Activated CD4-positive, alpha-beta T cell treated with anti-CD3 and anti-CD28 coated beads, Interleukin-2, Interleukin-4, amounts not matched to agents 100 ng/mL and 50 ng/mL, durations not matched to agents 16 hours and 8 hours (primary cell): ENCODE measurements around the gene IZUMO4.

Experiments used
- DNase-seq: peaks from one replicate; pipeline ENCODE4 v3.0.0-alpha.2; 2020; ENCODE audit warnings: low spot score

Gene IZUMO4

DNA sequence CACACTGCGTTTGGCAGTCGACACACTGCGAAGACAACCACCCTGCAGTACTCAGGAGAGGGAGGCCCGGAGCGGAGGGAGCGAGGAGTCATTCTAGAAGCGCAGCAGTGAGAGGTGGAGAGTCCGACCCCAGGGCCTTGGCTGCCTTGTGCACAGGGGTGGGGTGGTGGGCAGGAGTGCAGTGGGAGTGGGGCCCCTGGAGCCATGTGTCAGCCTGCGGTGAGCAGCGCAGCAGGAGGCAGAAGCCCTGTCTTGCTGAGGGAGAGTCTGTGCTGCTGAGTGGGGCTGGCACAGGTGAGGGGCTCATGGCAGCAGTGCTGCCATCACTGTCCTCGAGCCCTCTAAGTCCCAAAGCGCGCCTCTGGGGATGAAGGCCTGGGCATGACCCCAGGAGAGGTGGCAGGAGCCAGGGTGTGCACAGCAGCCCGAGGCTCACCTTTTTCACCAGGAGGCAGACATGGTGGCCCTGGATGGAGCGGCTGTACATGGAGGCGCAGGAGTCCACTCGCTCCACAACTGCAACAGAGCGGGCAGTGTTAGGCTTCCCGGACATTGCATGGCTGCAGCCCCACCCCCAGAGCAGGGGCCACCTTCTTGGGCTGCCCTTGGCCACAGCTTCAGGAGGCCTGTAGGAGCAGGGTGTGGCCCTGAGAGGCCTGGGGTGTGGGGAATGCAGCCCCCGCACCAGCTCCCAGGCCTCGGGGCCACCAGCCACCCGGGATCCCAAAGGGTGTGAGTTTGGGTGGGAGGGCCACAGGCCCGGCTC lies 11.7 kb downstream of the IZUMO4 start:
- DNase-seq, result no peak

DNA sequence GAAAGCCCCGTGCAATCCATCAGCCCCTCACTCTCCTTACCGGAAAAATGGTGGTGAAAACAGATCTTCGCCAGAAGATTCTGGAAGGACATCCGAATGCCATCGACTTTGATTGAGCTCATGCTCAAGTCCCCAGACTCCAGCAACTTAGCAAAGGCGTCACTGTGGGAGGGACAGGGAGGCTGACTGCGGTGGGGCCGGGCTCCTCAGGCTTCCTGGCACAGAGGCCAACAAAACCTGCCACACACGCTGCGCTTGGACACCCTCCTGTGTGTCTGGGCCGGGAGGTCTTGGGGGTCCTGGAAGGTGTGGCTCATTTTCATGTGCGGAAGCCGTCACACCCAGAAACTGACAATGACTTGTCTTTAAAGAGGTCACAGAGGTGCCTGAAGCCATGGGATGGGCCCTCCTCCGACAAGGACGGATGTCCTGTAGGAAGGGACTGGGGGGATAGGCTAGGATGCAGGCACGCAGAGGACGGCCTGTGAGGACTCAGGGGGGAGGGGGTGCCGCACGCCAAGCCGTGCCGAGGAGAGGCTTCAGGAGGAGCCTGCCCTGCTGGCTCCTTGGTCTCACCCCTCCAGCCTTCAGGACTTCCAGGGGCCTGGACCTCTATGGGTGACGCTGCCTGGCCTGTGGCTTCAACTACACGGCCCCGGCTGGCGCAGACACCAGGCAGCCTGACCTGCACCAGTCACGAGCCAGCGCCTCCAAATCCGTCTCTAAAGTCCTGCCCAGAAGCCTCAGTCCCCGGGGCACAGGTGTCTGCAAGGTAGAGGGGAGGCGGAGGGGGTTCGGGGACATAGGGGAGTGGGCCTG lies 12.5 kb downstream of the IZUMO4 start:
- no peak for DNase-seq

- no peak for DNase-seq
Observed at GRCh38 chr19:2110822-2111221, 14.1 kb downstream of the IZUMO4 start.

DNA sequence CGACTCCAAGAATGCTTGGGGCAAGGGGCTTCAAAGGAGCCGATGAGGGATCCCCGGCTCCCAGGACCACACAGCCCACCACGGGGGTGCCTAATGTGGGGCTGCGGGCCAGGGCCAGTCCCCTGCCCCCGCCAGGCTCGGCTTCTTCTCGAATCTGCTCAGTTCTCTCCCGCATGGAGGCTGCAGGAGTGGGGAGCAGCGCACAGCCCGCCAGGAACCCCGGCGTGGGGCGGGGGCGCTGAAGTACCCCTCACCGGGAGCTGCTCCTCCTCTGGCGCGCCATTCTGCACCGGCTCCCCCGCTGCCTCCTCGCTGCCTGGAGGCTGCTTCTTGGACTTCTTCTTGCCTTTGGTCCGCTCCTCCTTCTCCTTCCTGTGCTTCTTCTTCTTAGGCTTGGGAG lies 14.7 kb downstream of the IZUMO4 start:
- DNase-seq, result no peak

DNA sequence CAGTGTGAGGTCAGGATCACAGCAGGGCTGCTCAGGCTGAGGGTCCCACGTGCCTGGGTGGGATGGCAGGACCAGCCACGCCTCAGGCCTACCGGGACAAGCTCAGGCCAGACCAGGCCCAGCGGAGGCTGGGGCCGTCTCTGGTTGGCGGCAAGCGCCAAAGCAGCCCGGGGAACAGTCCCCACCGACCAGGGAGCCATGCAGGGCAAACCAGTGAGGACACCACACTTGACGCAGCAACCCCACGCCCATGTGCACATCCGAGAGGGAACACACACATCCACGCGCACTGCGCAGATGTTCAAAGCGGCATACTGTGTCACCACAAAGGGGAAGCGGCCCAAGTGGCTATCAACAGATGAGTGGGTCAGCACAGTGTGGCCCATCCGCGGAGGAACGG lies 15.2 kb downstream of the IZUMO4 start:
- no peak for DNase-seq

- DNase-seq, result no peak
Observed at GRCh38 chr19:2112516-2113320, 16.0 kb downstream of the IZUMO4 start.

- DNase-seq, result no peak
Observed at GRCh38 chr19:2113439-2114211, 16.9 kb downstream of the IZUMO4 start.

GRCh38 chr19:2114218-2114617 lies 17.5 kb downstream of the IZUMO4 start:
- DNase-seq, result no peak

- DNase-seq, result no peak
Observed at GRCh38 chr19:2114821-2115220, 18.1 kb downstream of the IZUMO4 start.

- no peak for DNase-seq
Observed at GRCh38 chr19:2115324-2115723, 18.6 kb downstream of the IZUMO4 start.

DNA sequence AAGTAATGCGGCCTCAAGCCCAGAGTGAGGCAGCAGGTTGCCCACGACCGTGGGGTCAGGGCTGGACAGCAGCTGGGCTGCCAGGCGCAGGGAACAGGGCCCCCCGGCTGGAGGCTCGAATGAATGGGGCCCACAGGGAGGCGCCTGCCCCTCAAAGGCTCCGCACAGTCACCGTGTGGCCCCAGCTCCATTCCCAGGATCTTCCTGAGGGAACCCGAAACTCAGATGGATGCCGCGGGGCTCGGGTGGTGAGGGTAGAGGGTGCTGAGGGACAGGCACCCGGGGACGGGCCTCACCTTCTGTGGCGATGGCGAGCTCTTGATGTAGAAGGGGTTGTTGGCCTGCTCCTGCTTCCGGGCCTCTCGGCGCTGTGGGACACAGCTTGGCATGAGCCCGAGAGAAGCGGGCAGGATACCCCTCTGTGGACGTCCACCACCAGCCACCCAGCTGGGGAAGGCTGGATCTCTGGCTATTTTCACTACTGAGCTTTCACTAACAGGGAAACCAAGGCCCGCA lies 19.3 kb downstream of the IZUMO4 start:
- no peak for DNase-seq

GRCh38 chr19:2116507-2116906 lies 19.8 kb downstream of the IZUMO4 start:
- DNase-seq, result no peak

- DNase-seq, result no peak
Observed at GRCh38 chr19:2117215-2117960, 20.7 kb downstream of the IZUMO4 start.

GRCh38 chr19:2118438-2118837 lies 21.7 kb downstream of the IZUMO4 start:
- no peak for DNase-seq

GRCh38 chr19:2119921-2120785 lies 23.4 kb downstream of the IZUMO4 start:
- no peak for DNase-seq

DNA sequence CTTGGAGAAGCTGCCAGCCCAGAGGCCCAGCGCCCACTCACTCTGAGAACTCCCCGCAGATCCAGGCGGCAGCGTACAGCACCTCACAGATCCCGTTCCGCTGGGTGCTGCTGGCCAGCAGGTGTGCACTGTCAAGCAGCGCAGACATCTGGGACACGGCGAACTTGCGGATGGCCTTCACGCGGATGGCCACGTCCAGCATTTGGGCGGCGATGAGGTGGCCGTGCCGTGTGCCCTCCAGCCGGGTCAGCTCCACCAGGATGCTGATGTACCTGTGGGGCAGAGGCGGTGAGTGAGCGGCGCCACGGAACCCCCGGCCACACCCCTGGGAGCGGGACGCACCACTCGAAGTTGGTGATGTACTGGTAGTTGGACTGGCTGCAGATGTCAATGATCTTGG lies 24.1 kb downstream of the IZUMO4 start:
- no peak for DNase-seq

GRCh38 chr19:2121416-2122051 lies 24.8 kb downstream of the IZUMO4 start:
- no peak for DNase-seq

DNA sequence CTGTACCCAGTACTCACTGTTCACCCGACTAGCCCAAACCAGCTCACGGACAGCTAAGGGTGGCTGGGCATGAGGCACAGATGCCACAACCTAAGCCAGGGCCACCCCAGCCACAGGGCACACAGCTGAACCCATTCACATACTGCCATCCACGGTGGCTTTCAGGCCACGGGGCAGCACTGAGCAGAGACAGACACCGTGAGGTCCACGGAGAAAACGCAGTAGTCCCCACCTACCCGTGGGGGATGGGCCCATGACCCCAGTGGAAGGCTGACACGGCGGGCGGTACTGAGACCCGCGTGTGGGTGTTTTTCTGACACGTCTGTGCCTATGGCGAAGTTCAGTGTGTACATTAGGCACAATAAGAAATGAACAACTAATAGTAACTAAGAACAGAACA lies 25.5 kb downstream of the IZUMO4 start:
- DNase-seq, result no peak

- no peak for DNase-seq
Observed at GRCh38 chr19:2122982-2123381, 26.3 kb downstream of the IZUMO4 start.
